Caco-2 (cell line): ENCODE measurements around the gene HIPK2. TPM values are rescaled to one million over a fixed set of nuclear protein-coding genes. Genes with fewer than 3 reads are reported as not detected.

ENCODE experiments used
- BruUV-seq: library from RNA; stranded (reverse); fragments of 400-500 nt; replicated peaks from 2 replicates; lab custom pipeline; 2021; lab: Mats Ljungman, UMichigan
- CTCF ChIA-PET: fragments of 300-600 bp; sonication (Branson Sonifier 250); formaldehyde crosslinking; loops from one replicate; lab custom pipeline; 2022; ENCODE audit warnings: antibody characterized with exemption; lab: Charles Lee
- POLR2A ChIA-PET: fragments of 300-600 bp; sonication (Branson Sonifier 250); formaldehyde crosslinking; loops from one replicate; lab custom pipeline; 2022; ENCODE audit warnings: antibody characterized with exemption; lab: Charles Lee
- DNase-seq, 2 experiments: peaks; one replicate each; pipeline versions ENCODE4 v3.0.0 to v3.0.0-alpha.2; 2020 to 2022
- H3K27me3 ChIP-seq: replicated peaks from 2 replicates; pipeline ENCODE4 v1.6.0; 2011; ENCODE audit warnings: low read length; ENCODE audit not compliant: control insufficient read depth, insufficient read depth
- H3K36me3 ChIP-seq: 2 replicates; pipeline ENCODE4 v1.5.1; 2011; ENCODE audit warnings: low read length; ENCODE audit not compliant: control insufficient read depth, insufficient read depth
- H3K4me1 ChIP-seq: fragments of 250-450 bp; sonication (Bioruptor Pico); 2 replicates; pipeline ENCODE4 v1.5.1; 2020; ENCODE audit warnings: mild to moderate bottlenecking
- H3K4me3 ChIP-seq: 2 replicates; pipeline ENCODE4 v1.5.1; 2011; ENCODE audit warnings: low read depth, mild to moderate bottlenecking, control low read depth, low read length
- H3K9me3 ChIP-seq: fragments of 250-450 bp; sonication (Bioruptor Pico); 2 replicates; pipeline ENCODE4 v1.5.1; 2020; ENCODE audit warnings: mild to moderate bottlenecking, moderate library complexity
- H3K27ac Mint-ChIP-seq: one replicate; pipeline ENCODE4 v1.8.0; 2022; ENCODE audit warnings: mixed read lengths; ENCODE audit not compliant: unreplicated experiment
- H3K27me3 Mint-ChIP-seq: one replicate; pipeline ENCODE4 v1.8.0; 2022; ENCODE audit warnings: mixed read lengths; ENCODE audit not compliant: insufficient read depth, unreplicated experiment
- H3K36me3 Mint-ChIP-seq: one replicate; pipeline ENCODE4 v1.8.0; 2022; ENCODE audit warnings: mild to moderate bottlenecking, mixed read lengths; ENCODE audit not compliant: insufficient read depth, unreplicated experiment
- H3K4me1 Mint-ChIP-seq: one replicate; pipeline ENCODE4 v1.8.0; 2022; ENCODE audit warnings: low read depth, mixed read lengths; ENCODE audit not compliant: unreplicated experiment
- H3K4me3 Mint-ChIP-seq: one replicate; pipeline ENCODE4 v1.8.0; 2022; ENCODE audit warnings: mild to moderate bottlenecking, moderate library complexity, mixed read lengths; ENCODE audit not compliant: unreplicated experiment
- H3K9me3 Mint-ChIP-seq: one replicate; pipeline ENCODE4 v1.8.0; 2022; ENCODE audit warnings: mixed read lengths; ENCODE audit not compliant: unreplicated experiment
- intact Hi-C: fragments of 100-400 bp; cut with micrococcal nuclease; formaldehyde crosslinking; loops from one replicate; pipeline ENCODE4 v1.10.0; 2022; ENCODE audit not compliant: unreplicated experiment
- total RNA-seq: library from RNA; stranded (reverse); gene quantifications from 2 replicates; pipeline ENCODE4 v1.2.3, GENCODE V29; 2022
- TF ChIP-seq, protein P1 (sequence below), 2 experiments: fragments of 200-600 bp in 1 of 2; IDR thresholded peaks; 1 replicate in 1 of 2; 2 replicates in 1 of 2; pipeline versions ENCODE4 v1.5.1 to v1.8.0; 2011 to 2022; ENCODE audit warnings: antibody characterized with exemption in 1 of 2, control low read depth in 1 of 2, inconsistent platforms in 1 of 2, low read depth in 1 of 2, low read length in 1 of 2, mild to moderate bottlenecking in 1 of 2, moderate library complexity in 1 of 2; ENCODE audit not compliant: insufficient read depth in 1 of 2, severe bottlenecking in 1 of 2, unreplicated experiment in 1 of 2

Gene HIPK2
- total RNA-seq, 1 experiment from 2014 or later, result 42.8 TPM

DNA sequence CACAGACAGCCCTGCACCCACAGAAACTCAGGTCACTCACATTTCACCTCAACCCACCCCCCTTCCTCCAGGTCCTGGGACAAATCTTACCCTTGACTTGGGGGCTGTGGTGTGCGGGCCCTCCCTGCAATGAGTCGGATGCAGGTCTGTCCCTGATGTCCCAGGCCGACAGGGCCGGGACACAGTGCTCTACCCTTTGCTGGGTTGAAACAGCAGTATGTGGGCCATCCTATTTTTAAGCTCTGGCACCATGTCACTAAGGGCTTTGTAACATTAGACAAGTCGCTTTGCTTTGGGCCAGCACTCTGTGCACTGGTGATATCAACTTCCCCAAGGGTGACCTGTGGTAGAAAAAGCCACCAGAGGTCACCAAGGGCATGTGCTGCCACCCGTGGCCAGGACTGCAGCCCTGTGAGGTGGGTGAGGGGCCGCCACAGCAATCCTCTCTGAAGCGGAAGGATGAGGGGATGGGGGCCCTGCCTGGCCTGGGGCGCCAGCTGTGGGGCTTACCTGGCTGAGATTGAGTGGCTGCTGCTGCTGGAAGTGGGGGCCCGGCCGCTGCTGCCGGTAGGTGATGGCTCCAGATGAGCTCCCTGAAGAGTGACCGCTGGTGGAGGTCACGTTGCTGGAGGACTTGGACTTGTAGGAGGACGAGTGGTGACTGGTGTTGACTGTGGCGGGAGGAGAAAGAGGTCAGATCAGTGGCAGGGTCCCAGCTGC lies 203.0 kb downstream of the HIPK2 start:
- ChIA-PET POLR2A (no interaction called here), CTCF (interaction anchor here (0.5 to 0.6 kb wide), 2 partner anchors 75 to 305 kb away, joined by 3 read pairs; no protein-coding TSS in a partner anchor)
- Mint-ChIP-seq H3K27ac (no peak overlapping the region), H3K4me3 (no peak overlapping the region), H3K9me3 (no peaks in the 10 kb centered on the region), H3K4me1 (no peaks in the 10 kb centered on the region), H3K36me3 (peaks cover 7% of the 10 kb centered on the region), H3K27me3 (no peaks in the 10 kb centered on the region)
- no TSS peak for BruUV-seq
- intact Hi-C loops, result no loop called here
- Histone ChIP-seq H3K27me3 (no peaks in the 10 kb centered on the region), H3K4me1 (no peaks in the 10 kb centered on the region), H3K9me3 (no peaks in the 10 kb centered on the region), H3K4me3 (no peak overlapping the region), H3K36me3 (no peaks in the 10 kb centered on the region; the same call in 1 of the 2 replicates)
- DNase-seq, result no peak
- TF ChIP-seq, protein P1, sequence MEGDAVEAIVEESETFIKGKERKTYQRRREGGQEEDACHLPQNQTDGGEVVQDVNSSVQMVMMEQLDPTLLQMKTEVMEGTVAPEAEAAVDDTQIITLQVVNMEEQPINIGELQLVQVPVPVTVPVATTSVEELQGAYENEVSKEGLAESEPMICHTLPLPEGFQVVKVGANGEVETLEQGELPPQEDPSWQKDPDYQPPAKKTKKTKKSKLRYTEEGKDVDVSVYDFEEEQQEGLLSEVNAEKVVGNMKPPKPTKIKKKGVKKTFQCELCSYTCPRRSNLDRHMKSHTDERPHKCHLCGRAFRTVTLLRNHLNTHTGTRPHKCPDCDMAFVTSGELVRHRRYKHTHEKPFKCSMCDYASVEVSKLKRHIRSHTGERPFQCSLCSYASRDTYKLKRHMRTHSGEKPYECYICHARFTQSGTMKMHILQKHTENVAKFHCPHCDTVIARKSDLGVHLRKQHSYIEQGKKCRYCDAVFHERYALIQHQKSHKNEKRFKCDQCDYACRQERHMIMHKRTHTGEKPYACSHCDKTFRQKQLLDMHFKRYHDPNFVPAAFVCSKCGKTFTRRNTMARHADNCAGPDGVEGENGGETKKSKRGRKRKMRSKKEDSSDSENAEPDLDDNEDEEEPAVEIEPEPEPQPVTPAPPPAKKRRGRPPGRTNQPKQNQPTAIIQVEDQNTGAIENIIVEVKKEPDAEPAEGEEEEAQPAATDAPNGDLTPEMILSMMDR (IDR thresholded peaks at IDR 0.05; ENCODE audit: insufficient read depth in 1 of 2, low read depth in 1 of 2, low read length in 1 of 2, severe bottlenecking in 1 of 2, unreplicated experiment in 1 of 2), result no peak

DNA sequence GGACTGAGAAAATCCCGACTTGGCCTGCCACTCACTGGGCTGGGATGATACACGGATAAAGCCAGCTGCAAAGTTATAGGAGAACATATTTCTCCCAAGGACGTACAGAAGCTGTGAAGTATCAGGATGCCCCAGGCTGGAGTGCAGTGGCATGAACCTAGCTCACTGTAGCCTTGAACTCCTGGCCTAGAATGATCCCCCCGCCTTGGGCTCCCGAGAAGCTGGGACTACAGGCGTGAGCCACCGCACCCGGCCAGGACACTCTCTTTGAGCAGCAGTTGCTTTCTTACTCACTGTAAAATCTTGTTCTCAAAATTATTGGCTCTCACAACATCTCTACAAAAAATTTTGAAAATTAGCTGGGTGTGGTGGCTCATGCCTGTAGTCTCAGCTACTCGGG lies 203.9 kb downstream of the HIPK2 start:
- H3K4me3 Mint-ChIP-seq, result no peak overlapping the region
- TF ChIP-seq, protein P1 (IDR thresholded peaks at IDR 0.05; ENCODE audit: insufficient read depth in 1 of 2, low read depth in 1 of 2, low read length in 1 of 2, severe bottlenecking in 1 of 2, unreplicated experiment in 1 of 2), result no peak
- H3K4me1 Mint-ChIP-seq, result no peaks in the 10 kb centered on the region
- no peaks in the 10 kb centered on the region for H3K27me3 ChIP-seq
- CTCF ChIA-PET, result interaction anchor here (0.6 kb wide), 1 partner anchor 306 kb away, joined by 3 read pairs; no protein-coding TSS in a partner anchor
- H3K27me3 Mint-ChIP-seq, result no peaks in the 10 kb centered on the region
- H3K36me3 Mint-ChIP-seq, result peaks cover 7% of the 10 kb centered on the region
- H3K36me3 ChIP-seq, result no peaks in the 10 kb centered on the region; the same call in 1 of the 2 replicates
- intact Hi-C loops, result no loop called here
- DNase-seq, result no peak
- no peaks in the 10 kb centered on the region for H3K4me1 ChIP-seq
- H3K9me3 Mint-ChIP-seq, result no peaks in the 10 kb centered on the region
- no peaks in the 10 kb centered on the region for H3K9me3 ChIP-seq
- no TSS peak for BruUV-seq
- no peak overlapping the region for H3K4me3 ChIP-seq
- POLR2A ChIA-PET, result no interaction called here
- H3K27ac Mint-ChIP-seq, result no peak overlapping the region

DNA sequence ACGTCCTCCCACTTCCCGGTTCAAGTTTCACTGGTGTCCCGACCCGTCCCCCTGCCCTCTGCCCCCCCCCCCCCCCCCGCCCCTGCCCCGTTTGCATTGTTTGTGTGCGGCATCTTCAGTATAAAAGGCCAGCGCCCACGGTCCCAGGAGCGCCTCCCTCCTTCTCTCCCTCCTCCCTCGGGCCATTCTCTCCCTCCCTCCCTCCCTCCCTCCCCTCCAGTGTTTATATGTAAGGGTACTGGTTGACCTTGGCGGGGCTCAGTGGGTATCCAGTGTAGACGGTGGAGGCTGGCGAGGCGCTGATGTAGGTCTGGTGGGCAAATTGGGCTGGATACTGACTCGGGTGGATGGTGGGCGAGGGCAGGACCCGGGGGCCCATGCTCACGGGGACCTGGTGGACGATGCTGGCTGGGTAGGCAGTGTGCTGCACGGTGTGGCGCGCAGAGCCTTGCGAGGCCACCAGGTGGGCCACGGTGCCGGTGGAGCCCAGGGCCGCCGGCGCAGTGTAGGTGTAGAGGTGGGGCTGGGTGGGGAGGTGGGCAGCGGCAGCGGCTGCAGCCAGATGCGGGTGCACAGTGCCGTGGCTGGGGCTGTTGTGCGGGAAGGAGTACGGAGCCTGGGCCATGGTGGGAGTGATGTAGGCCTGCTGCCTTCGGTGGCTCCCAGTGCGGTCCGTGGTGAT lies 205.0 kb downstream of the HIPK2 start:
- Histone ChIP-seq H3K27me3 (no peaks in the 10 kb centered on the region), H3K4me3 (no peak overlapping the region), H3K36me3 (no peaks in the 10 kb centered on the region; the same call in 1 of the 2 replicates), H3K9me3 (no peaks in the 10 kb centered on the region), H3K4me1 (peaks cover 7% of the 10 kb centered on the region)
- TF ChIP-seq, protein P1 (IDR thresholded peaks at IDR 0.05; ENCODE audit: insufficient read depth in 1 of 2, low read depth in 1 of 2, low read length in 1 of 2, severe bottlenecking in 1 of 2, unreplicated experiment in 1 of 2), result no peak
- CTCF ChIA-PET, result no interaction called here
- Mint-ChIP-seq H3K36me3 (peaks cover 7% of the 10 kb centered on the region), H3K4me1 (peaks cover 7% of the 10 kb centered on the region), H3K9me3 (no peaks in the 10 kb centered on the region), H3K27ac (no peak overlapping the region), H3K4me3 (no peak overlapping the region), H3K27me3 (no peaks in the 10 kb centered on the region)
- no TSS peak for BruUV-seq
- POLR2A ChIA-PET, result no interaction called here
- intact Hi-C loops, result no loop called here
- DNase-seq, result no peak
